CD14-positive monocyte (primary cell): ENCODE data around the gene RUNDC3A. TPM values are rescaled to one million over a fixed set of nuclear protein-coding genes. Genes with fewer than 3 reads are reported as not detected.

Source experiments
- DNase-seq, 3 donors: peaks; one replicate each; pipeline ENCODE4 v3.0.0-alpha.2; 2011 to 2022
- H2AFZ ChIP-seq: 2 replicates; pipeline ENCODE4 v1.6.0; 2012; ENCODE audit warnings: mild to moderate bottlenecking, low read depth, low read length, inconsistent platforms; ENCODE audit not compliant: insufficient read depth, poor library complexity, severe bottlenecking
- H3K27ac ChIP-seq, 2 donors: 1 replicate in 1 of 2; 2 replicates in 1 of 2; pipeline ENCODE4 v1.5.1; 2012 to 2013; ENCODE audit warnings: low read length in 2 of 2, control low read depth in 1 of 2, inconsistent platforms in 1 of 2, low read depth in 1 of 2, mild to moderate bottlenecking in 1 of 2
- H3K27me3 ChIP-seq, 2 donors: one replicate each; pipeline versions ENCODE4 v1.6.0 to v1.6.1; 2011 to 2013; ENCODE audit warnings: low read length in 2 of 2; ENCODE audit not compliant: control insufficient read depth in 2 of 2, insufficient read depth in 2 of 2
- H3K36me3 ChIP-seq, 2 donors: replicated peaks in 1 of 2; 1 replicate in 1 of 2; 2 replicates in 1 of 2; pipeline versions ENCODE4 v1.5.1 to v1.6.1; 2012 to 2013; ENCODE audit warnings: low read length in 2 of 2, control low read depth in 1 of 2, inconsistent platforms in 1 of 2, mild to moderate bottlenecking in 1 of 2; ENCODE audit not compliant: insufficient read depth in 2 of 2, control insufficient read depth in 1 of 2
- H3K4me1 ChIP-seq, 2 donors: 1 replicate in 1 of 2; 2 replicates in 1 of 2; pipeline versions ENCODE4 v1.5.1 to v1.6.1; 2012 to 2013; ENCODE audit warnings: low read length in 2 of 2, control low read depth in 1 of 2, inconsistent platforms in 1 of 2, mild to moderate bottlenecking in 1 of 2, moderate library complexity in 1 of 2; ENCODE audit not compliant: insufficient read depth in 2 of 2, control insufficient read depth in 1 of 2
- H3K4me2 ChIP-seq: replicated peaks from 2 replicates; pipeline ENCODE3; 2012; ENCODE audit warnings: low read length, moderate library complexity, mild to moderate bottlenecking; ENCODE audit not compliant: poor library complexity, severe bottlenecking; ENCODE audit errors: extremely low read depth
- H3K4me3 ChIP-seq, 3 experiments: fragments of 200-600 bp in 1 of 3; sonication (generic) in 1 of 3; replicated peaks in 1 of 3; 1 replicate in 2 of 3; 2 replicates in 1 of 3; pipeline ENCODE4 v1.5.1; 2011 to 2013; ENCODE audit warnings: low read length in 3 of 3, mild to moderate bottlenecking in 3 of 3, control low read depth in 2 of 3, low read depth in 2 of 3, inconsistent platforms in 1 of 3, moderate library complexity in 1 of 3
- H3K79me2 ChIP-seq: 2 replicates; pipeline ENCODE4 v1.6.0; 2012; ENCODE audit warnings: mild to moderate bottlenecking, control low read depth, inconsistent platforms, low read length, moderate library complexity; ENCODE audit not compliant: insufficient read depth
- H3K9ac ChIP-seq: 2 replicates; pipeline ENCODE4 v1.6.0; 2017; ENCODE audit warnings: low read length, mild to moderate bottlenecking; ENCODE audit not compliant: insufficient read depth, poor library complexity, severe bottlenecking
- H3K9me3 ChIP-seq, 2 donors: replicated peaks in 1 of 2; 1 replicate in 1 of 2; 2 replicates in 1 of 2; pipeline versions ENCODE4 v1.5.1 to v1.6.1; 2012 to 2013; ENCODE audit warnings: low read length in 2 of 2, control low read depth in 1 of 2; ENCODE audit not compliant: control insufficient read depth in 1 of 2, insufficient read depth in 1 of 2
- H4K20me1 ChIP-seq: 2 replicates; pipeline ENCODE4 v1.6.0; 2012; ENCODE audit warnings: mild to moderate bottlenecking, low read length, control low read depth, moderate library complexity; ENCODE audit not compliant: insufficient read depth
- H3K27ac Mint-ChIP-seq, 7 donors: one replicate each; pipeline ENCODE4 v1.8.0; 2020; ENCODE audit warnings: mild to moderate bottlenecking in 7 of 7, mixed read lengths in 7 of 7, moderate library complexity in 6 of 7, inconsistent platforms in 2 of 7
- H3K27me3 Mint-ChIP-seq, 3 donors: one replicate each; pipeline ENCODE4 v1.8.0; 2021 to 2022; ENCODE audit warnings: low read depth in 3 of 3, mild to moderate bottlenecking in 3 of 3, mixed read lengths in 3 of 3, moderate library complexity in 3 of 3, inconsistent platforms in 1 of 3
- H3K36me3 Mint-ChIP-seq, 2 donors: one replicate each; pipeline ENCODE4 v1.8.0; 2020; ENCODE audit warnings: mixed read lengths in 2 of 2, inconsistent platforms in 1 of 2, mild to moderate bottlenecking in 1 of 2
- H3K4me1 Mint-ChIP-seq: one replicate; pipeline ENCODE4 v1.8.0; 2020; ENCODE audit warnings: mild to moderate bottlenecking, mixed read lengths
- H3K4me3 Mint-ChIP-seq, 2 donors: one replicate each; pipeline ENCODE4 v1.8.0; 2020; ENCODE audit warnings: mild to moderate bottlenecking in 2 of 2, mixed read lengths in 2 of 2, moderate library complexity in 1 of 2
- H3K9me3 Mint-ChIP-seq, 7 donors: one replicate each; pipeline ENCODE4 v1.8.0; 2020 to 2022; ENCODE audit warnings: mixed read lengths in 7 of 7, mild to moderate bottlenecking in 6 of 7, moderate library complexity in 6 of 7, inconsistent platforms in 2 of 7
- WGBS: methylation state at CpG from one replicate; pipeline ENCODE4 v1.1.5; 2013; ENCODE audit warnings: missing lambda C conversion rate; ENCODE audit not compliant: insufficient coverage; 5-methylcytosine and 5-hydroxymethylcytosine counted together
- intact Hi-C, 2 donors: fragments of 100-400 bp; cut with micrococcal nuclease; formaldehyde crosslinking; loops; one replicate each; pipeline versions ENCODE4 v1.15.0 to v1.15.1; 2023
- polyA plus RNA-seq, 3 donors: library from polyadenylated mRNA; depleted of rRNA in 1 of 3; unstranded in 2 of 3; stranded (reverse) in 1 of 3; fragments of 300-500 nt in 2 of 3; fragments of >200 nt in 1 of 3; fragmentation: Illumina TruSeq in 2 of 3; gene quantifications; 1 replicate in 2 of 3; 2 replicates in 1 of 3; pipeline ENCODE4 v1.2.3, GENCODE V29; 2012 to 2021
- TF ChIP-seq, protein P1 (sequence below): fragments of 200-600 bp; IDR thresholded peaks from one replicate; pipeline ENCODE4 v1.8.0; 2022; ENCODE audit warnings: antibody characterized with exemption, mild to moderate bottlenecking

Gene RUNDC3A
- polyA plus RNA-seq, 3 donors = 0.22 to 0.35 TPM; not detected in 1

DNA sequence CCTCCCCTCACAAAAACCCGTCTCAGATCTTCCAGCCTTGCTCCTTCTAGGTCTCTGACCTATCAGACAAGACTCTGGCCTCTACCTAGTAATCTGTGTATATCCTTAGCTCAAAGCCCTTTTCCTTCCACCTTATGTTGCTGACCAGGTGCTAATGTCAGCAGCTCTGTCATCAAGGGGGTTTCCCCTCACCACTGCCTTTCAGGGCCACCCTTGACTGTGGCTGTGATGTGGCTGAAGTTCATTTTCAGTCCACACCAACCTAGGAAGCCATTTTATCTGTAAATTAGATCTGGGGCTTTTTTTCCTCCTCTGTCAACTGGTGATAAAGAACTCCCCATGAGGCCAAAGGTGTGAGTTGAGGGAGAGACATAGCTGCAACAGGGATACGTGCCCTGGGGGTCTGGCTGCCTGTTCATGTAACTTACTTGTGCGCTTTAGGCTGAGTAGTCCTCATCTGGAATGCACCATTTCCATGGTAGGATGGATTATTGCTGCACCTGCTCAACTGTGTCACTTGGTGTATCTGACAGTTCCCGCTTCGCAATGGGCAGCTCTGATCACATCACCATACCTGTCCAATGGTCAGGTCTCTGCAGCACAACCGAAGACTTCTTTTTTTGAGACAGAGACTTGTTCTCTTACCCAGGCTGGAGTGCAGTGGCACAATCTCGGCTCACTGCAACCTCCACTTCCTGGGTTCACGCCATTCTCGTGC is 14.7 kb upstream of the RUNDC3A start:
- Histone ChIP-seq H3K9ac (no peak overlapping the region), H3K9me3 (no peaks in the 10 kb centered on the region), H3K4me2 (no peak overlapping the region), H4K20me1 (no peaks in the 10 kb centered on the region), H3K36me3 (no peaks in the 10 kb centered on the region), H3K79me2 (no peaks in the 10 kb centered on the region), H3K4me3 (no peak overlapping the region), H3K27ac (no peak overlapping the region), H2AFZ (no peak overlapping the region), H3K27me3 (peaks cover 0 to 4% of the 10 kb centered on the region in 2 donors), H3K4me1 (no peaks in the 10 kb centered on the region)
- Mint-ChIP-seq H3K4me3 (no peak overlapping the region), H3K27ac (no peak overlapping the region), H3K4me1 (peaks cover under 1% of the 10 kb centered on the region), H3K36me3 (no peaks in the 10 kb centered on the region), H3K27me3 (peaks cover 21 to 25% (median 23%) of the 10 kb centered on the region in 3 donors), H3K9me3 (peaks cover 0 to under 1% (median 0%) of the 10 kb centered on the region in 7 donors)
- 97% methylated on average over 7 of the region's 9 CpGs for WGBS
- TF ChIP-seq, protein P1, sequence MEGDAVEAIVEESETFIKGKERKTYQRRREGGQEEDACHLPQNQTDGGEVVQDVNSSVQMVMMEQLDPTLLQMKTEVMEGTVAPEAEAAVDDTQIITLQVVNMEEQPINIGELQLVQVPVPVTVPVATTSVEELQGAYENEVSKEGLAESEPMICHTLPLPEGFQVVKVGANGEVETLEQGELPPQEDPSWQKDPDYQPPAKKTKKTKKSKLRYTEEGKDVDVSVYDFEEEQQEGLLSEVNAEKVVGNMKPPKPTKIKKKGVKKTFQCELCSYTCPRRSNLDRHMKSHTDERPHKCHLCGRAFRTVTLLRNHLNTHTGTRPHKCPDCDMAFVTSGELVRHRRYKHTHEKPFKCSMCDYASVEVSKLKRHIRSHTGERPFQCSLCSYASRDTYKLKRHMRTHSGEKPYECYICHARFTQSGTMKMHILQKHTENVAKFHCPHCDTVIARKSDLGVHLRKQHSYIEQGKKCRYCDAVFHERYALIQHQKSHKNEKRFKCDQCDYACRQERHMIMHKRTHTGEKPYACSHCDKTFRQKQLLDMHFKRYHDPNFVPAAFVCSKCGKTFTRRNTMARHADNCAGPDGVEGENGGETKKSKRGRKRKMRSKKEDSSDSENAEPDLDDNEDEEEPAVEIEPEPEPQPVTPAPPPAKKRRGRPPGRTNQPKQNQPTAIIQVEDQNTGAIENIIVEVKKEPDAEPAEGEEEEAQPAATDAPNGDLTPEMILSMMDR = no peak
- intact Hi-C loops = no loop called here
- DNase-seq = no peak

DNA sequence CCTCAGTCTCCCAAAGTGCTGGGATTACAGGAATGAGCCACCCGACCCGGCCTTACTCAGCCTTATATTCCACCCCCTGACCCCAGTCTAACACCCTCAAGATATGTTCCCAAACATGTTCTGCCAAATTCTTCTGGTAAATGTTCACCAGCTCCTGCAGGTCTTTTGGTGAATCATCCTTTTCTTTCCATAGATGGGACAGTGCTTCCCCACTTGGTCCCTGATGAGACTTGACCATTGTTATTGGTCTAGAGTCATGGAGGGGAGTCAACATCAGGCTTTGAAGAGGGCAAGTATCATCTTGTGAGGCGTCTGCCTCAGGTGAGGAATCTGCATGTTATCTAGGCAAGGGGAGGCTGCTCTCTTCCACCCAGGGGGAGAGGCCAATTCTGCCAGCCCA is 10.4 kb upstream of the RUNDC3A start:
- H3K4me1 ChIP-seq = no peaks in the 10 kb centered on the region

More for the DNA sequence above, 10.4 kb upstream of the RUNDC3A start:
- H3K9me3 Mint-ChIP-seq = no peaks in the 10 kb centered on the region
- Histone ChIP-seq H2AFZ (no peak overlapping the region), H3K79me2 (no peaks in the 10 kb centered on the region), H3K4me3 (no peak overlapping the region), H3K27me3 (peaks cover 0 to 2% of the 10 kb centered on the region in 2 donors), H3K27ac (no peak overlapping the region), H3K36me3 (no peaks in the 10 kb centered on the region), H4K20me1 (no peaks in the 10 kb centered on the region), H3K4me2 (no peak overlapping the region), H3K9ac (no peak overlapping the region), H3K9me3 (no peaks in the 10 kb centered on the region)
- no peak overlapping the region for H3K4me3 Mint-ChIP-seq
- no peak overlapping the region for H3K27ac Mint-ChIP-seq
- H3K27me3 Mint-ChIP-seq = peaks cover 10 to 22% (median 21%) of the 10 kb centered on the region in 3 donors
- intact Hi-C loops = no loop called here
- H3K36me3 Mint-ChIP-seq = no peaks in the 10 kb centered on the region
- no peaks in the 10 kb centered on the region for H3K4me1 Mint-ChIP-seq
- 71% methylated on average over 1 of the region's 3 CpGs for WGBS
- TF ChIP-seq, protein P1 = no peak
- DNase-seq = no peak
